OCI-LY7 (cell line): ENCODE results near the gene AKR1E2.

Source experiments
- EZH2phosphoT487 ChIP-seq: fragments of 200-600 bp; sonication (generic); IDR thresholded peaks from 2 replicates; pipeline ENCODE4 v1.6.1; 2018; ENCODE audit warnings: low read depth, borderline replicate concordance, mild to moderate bottlenecking, mixed run types, antibody characterized with exemption, low read length, moderate library complexity, mixed read lengths
- TF ChIP-seq, protein P1 (sequence below): fragments of 200-600 bp; sonication (generic); conservative IDR thresholded peaks from 2 replicates; pipeline ENCODE4 v1.5.1; 2014; ENCODE audit warnings: mild to moderate bottlenecking, antibody characterized with exemption, low read length, moderate library complexity, mixed read lengths

DNA sequence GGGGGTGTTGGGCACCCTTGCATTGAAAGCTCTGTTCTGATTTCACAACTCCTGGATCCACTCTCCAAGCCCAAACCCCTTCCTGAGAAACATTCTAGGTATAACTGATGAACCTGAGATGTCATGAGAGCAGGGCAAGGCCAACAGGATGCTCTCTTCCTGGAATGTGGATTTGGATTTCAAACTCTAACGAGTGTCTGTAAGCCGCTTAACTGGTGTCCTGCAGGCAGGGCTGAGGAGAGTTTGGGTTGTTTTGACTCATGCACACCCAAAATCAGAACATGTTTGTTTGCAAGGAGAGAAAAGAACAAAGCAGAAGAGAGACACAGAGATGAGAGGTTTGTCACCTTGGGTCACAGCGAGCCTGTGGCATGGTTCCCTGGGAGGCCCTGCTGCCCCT is 24.6 kb upstream of the AKR1E2 start:
- TF ChIP-seq, protein P1, sequence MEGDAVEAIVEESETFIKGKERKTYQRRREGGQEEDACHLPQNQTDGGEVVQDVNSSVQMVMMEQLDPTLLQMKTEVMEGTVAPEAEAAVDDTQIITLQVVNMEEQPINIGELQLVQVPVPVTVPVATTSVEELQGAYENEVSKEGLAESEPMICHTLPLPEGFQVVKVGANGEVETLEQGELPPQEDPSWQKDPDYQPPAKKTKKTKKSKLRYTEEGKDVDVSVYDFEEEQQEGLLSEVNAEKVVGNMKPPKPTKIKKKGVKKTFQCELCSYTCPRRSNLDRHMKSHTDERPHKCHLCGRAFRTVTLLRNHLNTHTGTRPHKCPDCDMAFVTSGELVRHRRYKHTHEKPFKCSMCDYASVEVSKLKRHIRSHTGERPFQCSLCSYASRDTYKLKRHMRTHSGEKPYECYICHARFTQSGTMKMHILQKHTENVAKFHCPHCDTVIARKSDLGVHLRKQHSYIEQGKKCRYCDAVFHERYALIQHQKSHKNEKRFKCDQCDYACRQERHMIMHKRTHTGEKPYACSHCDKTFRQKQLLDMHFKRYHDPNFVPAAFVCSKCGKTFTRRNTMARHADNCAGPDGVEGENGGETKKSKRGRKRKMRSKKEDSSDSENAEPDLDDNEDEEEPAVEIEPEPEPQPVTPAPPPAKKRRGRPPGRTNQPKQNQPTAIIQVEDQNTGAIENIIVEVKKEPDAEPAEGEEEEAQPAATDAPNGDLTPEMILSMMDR, result no peak
- TF ChIP-seq EZH2phosphoT487, result no peak
